Activated CD4-positive, alpha-beta T cell treated with anti-CD3 and anti-CD28 coated beads, Interleukin-2, amount 50 U/mL, for 4 hours (primary cell): ENCODE results near the gene PTPRK.

Experiments
- DNase-seq, 2 experiments: peaks; one replicate each; pipeline ENCODE4 v3.0.0-alpha.2; 2020

PTPRK gene

DNA sequence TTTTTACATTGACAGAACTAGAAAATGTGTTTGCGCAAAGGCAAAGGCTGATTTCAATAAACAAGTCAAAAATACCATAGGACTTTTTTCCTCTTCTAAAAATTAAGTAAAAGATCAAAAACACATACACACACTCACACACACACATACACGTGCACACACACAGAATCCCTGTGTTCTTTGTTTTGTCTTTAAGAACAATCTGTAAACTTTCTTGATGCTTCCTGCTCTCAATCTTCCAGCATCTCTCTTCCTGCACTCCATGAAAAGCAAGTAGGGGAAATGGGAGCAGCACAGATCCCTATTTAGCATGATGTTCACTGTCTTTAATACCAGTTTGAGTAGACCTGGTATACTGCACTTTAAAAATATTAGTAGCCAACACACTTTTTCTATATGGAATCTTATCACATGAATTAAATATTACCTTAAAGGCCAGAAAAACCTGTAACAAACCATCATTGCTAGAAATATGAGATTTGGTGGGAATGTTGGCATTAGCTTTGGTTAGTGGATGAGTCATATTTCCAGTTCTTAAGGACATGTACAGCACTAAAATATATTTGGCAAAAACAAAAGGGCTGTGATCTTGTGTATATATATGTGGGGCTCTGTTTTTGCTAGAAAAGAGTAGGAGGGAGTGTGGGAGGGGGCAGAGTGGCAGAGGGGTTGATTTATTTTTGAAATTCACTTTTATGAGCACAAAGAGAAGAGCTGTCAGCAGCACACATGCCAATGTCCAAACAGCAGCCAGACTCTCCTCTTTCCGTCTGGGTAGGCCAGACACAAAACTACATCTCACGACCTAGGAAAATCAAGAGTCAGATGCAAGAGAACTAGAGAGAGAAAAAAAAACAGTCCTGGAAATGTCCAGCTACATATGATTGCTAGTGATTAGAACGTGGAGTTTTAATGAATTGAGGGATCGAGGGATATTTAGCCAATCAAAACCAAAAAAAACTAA is 4.6 kb downstream of the PTPRK start:
- DNase-seq = no peak

DNA sequence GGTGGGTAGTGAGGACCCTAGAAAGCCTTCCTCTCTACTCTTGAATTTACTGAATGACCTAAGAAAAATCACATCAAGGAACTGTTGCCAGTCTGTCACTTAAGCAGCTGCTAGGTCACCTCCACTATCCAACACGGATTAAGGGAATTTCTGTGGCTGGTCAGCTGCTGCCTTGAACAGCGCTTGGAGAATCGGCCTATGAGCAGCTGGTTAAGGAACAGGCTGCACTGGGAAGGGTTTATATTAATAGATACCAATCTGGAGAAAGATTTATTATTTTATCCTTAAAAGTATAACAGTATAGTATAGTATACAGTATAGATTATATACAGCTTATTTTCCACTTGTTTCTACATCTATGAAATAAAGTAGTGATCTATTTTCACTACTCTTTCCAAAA is 6.5 kb downstream of the PTPRK start:
- DNase-seq = no peak

DNA sequence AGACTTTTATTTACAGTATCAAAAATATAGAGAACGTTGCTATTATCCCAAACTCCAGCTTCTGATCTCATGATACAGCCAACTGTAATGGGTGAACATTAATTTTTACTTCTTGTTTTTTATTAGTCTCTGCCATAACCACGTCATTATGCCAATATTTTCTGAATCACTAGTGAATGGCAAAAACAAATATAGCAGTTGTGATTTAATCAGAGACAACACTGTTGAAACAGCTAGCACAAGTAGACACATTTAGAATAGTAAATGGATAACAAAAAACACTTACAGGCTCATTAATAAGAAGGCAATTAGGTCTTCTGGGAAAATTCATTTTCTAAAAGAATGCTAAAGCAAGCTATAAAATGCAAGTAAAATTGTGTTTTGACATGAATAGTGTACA is 8.1 kb downstream of the PTPRK start:
- no peak for DNase-seq

DNA sequence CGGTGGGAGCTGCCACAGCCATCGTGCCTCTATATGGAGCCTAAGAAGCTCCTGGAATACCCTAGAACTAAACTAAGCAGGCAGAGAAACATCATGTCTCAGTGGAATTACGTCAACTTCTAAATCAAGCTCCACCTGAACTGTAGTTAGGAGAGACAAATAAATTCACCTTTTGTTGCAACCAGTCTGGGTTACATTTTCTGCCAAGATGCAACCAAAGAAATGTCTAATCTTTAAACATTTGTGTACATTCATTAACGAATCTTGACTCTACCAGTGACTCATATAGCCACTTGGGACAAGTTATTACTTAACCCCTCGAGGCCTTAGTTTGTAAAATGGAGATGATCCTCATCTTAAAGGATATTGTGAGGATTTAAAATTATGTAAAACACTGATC is 8.9 kb downstream of the PTPRK start:
- no peak for DNase-seq

DNA sequence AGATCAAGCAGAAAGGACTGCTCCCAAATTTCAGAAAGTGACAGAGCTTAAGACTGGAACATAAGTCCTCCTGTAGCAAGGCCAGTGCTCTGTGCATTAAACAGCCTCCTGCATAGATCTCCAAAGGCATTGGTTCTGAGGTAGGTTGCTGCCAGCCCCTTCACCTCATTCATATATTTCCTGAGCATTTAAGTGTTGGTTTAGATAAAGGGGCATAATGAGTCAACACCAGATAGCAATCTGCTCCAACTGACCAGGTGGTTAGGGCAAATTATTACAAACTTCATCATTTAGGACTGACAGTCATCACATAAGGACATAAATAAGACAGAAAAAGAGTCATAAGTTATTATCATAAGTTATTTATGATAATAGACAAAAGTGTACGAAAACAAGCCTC is 10.7 kb downstream of the PTPRK start:
- DNase-seq = no peak

DNA sequence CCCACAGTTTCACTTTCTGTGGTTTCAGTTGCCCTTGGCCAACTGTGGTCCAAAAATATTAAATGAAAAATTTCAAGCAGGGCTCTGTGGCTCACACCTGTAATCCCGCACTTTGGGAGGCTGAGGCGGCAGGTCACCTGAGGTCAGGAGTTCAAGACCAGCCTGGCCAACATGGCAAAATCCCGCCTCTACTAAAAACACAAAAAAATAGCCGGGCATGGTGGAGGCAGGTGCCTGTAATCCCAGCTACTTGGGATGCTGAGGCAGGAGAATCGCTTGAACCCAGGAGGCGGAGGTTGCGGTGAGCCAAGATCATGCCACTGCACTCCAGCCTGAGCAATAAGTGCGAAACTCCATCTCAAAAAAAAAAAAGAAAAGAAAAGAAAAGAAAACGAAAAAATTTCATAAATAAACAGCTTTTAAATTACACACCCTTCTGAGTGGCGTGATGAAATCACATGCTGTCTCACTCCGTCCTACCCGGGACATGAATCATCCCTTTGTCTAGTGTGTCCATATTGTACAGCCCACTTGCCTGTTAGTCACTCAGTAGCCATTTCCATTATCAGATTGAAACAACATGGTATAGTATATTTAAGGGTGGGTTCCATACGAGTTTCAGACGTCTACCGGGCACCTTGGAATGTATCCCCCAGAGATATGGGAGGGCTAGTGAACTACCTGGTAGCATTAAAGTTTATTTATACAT is 11.7 kb downstream of the PTPRK start:
- no peak for DNase-seq

DNA sequence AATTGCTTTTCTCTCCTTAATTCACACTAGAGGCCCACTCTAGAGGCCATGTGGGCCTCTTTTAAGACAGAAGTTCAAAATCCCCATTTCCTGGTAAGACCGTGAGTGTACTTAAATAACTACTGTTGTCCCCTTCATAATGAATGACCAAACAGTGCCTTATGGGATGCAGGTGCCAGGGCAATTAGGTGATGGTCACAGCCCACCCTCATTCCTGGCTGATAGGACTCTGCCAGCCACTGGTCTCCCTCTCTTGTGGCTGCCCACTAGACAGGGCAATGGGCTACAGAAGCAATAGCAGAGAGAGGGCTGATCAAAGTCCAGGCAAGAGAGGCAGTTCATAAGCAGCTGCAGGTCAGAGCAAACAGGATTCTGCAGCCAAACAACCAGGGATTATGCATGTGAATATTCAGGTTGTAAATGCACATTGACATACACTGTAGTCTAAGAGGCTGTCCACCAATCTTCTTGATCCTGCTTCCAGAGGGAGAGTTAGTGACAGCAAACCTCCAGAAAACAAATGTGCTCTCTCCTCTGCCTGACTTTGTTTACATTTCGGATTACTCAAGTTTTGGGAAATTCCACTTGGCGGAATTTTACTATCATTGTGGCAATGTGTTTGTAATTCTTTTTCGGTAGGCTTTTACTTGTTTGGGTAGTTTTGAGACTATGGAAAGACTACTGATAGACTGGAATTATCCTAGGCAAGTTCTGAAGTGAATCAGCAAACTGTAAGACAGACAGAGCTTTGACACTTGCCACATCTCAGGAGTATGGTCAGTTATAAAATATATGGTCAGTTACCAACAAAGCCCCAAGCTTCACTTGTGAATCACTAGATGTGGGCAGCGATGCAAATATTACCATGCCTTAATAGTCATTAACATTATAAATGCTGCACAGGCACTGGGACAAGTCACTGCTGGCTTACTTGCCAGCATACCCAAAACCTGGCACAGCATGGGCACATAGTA is 12.8 kb downstream of the PTPRK start:
- no peak for DNase-seq

DNA sequence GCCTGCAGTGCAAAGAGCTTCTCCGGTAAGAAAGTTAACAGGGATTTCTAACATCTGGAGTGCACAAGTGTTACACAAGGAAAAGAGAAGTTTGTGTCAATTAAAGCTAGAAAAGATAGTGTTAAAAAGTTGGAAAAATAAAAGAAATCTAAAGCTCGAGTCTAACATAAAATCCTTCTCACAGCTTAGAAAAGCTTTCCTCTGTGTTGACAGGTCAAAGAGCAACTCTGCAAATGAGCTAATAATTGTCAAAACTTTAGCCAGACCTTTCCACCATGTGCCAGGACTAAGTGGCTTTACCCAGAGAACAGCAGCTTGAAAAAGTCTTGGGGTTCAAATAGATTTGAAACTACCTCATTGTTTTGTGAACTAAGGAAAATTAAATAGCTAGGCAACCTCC is 14.8 kb downstream of the PTPRK start:
- no peak for DNase-seq

DNA sequence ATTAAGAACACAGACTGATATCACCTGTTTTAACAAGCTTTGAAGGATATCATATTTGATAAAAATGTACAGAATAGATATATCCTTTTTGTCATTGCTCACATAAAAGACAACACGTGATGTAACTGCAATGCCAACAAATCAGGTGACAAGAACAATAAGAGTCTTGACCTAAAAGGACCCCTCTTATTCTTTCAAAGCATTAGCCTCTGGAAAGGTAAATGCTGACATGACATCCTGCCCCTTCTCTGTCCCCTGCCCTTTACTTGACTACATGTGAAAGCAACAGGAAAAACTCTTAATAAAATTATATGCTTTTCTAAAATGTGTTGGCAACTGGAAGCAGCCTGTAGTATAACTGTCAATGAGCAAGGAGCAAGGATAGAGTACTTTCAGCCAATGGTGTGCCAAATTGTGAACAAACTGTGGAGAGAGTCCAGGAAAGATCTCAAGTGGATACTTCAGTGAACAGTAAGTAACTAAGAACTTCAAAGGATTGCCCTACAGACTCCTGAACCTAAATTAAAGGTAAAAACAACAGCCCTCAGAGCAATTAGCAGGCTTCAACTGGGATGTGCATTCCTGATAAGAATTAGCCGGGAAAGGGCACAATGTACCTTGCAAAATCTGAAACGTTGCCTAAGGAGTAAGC is 16.3 kb downstream of the PTPRK start:
- DNase-seq = no peak

DNA sequence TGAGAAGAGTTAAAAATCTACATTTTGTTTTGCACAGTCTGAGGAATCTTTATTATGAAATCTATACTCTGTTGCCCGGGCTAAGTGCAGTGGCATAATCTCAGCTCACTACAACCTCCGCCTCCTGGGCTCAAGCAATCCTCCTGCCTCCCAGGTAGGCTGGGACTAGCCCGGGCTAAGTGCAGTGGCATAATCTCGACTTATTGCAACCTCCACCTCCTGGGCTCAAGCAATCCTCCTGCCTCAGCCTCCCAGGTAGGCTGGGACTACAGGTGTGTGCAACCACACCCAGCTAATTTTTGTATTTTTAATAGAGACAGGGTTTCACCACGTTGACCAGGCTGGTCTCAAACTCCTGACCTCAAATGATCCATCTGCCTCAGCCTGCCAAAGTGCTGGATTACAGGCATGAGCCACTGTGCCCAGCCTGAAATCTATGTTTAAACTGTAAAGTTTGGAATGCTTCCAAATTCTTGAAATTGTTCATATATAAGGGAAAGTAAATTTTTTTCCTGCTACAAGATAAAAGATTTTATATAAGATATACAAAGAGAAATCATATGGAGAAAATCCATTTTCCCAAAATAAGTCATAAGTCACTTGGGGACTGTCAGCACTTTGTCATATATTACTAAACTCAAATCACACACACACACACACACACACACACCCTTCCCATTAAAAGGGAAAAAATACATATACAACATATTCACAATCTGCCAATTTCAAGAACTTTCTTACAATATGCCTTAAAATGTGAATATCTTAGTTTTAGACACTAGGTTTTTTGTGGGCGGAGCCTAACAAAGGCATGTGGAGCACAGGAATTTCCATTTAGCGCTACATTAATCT is 19.4 kb downstream of the PTPRK start:
- DNase-seq = no peak

DNA sequence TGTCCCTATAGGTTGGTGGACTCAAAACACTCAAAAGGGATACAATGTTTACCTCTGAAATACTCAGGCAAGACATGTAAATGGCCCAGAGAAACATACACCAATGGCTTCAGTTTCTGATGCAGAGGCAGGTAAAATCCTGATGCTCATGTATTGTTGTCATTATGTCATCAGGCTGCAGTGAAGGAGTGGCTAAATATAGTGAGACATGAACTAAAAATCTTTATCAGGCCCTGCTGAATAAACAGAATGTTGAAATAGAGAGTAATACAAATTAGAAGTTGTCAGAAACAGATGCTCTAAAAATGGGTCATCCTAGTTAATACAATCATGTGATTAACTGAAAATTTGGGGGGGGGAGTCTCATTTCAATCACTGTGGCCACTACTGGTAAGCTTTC is 20.4 kb downstream of the PTPRK start:
- DNase-seq = no peak

DNA sequence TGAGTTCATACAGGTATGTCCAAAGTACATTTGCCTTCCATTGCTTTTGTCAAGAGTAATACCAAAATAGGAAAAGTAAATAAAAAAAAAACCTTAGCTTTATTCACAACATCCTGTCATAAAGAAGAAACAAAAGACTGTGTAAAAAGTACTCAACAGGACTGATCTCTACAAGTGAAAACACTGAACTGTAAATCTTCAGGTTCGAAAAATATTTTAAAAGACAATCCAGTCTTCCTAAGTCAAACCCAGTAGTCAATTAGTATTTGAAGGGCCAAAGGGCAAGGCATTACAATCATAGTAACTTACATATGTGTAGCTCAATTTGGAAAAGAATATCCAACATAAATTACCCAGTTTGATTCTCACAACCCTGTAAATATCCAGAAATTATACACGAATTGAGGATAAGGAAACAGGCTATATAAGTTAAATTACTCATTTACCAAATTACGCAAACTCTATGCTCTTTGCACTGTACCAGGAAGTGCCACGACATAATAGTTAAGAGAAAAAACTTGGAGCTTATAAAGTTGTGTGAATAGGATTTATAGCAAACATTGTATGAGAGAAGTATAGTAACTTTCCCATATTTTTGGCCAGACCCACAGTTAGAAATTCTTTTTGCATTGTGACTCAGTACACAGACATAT is 21.2 kb downstream of the PTPRK start:
- no peak for DNase-seq

DNA sequence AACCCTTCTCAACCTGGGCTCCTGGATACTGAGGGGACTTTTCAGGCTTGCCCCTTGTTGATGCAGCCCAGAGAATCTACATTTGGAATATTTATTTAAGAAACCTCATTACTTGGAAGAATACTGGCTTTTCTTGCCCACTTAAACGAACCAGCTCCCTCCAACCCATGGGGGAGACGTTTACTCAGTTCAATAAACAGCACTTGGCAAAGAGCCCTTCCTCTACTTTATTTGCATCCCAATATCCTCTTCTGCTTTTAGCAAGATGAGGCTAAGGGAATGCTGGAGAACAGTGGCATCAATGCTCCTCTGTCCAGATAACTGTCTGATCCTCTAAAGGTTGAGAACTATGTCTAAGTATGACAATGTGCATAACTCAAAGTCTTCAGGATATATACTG is 22.2 kb downstream of the PTPRK start:
- DNase-seq = no peak

DNA sequence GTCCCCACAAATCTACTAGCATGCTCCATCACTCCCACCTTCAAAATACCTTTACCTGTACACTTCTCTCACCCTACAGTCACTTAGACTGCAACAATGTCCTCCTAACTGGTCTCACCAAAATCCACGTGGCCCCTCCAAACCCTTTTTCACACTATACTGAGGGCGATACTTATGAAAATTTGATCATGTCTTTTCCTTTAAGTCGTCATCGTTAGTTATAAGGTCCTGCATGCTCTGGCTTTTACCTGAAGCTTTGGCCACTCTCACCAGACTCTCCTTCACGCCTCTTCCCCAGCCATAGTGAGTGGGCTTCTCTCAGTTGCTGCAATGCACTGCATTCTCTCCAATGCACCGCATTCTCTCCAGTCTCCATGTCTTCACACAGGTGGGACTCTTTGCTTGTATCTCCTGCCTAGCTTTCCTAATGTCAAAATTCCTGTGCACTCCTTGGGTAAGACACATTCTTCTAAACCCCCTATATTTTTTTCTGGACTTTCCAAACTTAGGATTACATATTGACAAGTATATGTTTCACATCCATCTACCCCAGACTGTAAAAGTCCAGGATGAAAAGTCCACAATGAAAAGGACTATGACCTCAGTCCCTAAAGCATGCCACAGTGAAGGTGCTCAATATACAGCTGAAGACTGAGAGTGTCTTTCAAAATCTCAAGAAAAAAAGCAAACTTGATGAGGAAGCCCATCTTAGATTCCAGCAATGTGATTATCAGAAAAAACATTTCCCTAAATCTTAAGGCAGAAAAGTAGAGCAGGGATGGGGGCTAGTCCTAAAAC is 24.7 kb downstream of the PTPRK start:
- DNase-seq = no peak

DNA sequence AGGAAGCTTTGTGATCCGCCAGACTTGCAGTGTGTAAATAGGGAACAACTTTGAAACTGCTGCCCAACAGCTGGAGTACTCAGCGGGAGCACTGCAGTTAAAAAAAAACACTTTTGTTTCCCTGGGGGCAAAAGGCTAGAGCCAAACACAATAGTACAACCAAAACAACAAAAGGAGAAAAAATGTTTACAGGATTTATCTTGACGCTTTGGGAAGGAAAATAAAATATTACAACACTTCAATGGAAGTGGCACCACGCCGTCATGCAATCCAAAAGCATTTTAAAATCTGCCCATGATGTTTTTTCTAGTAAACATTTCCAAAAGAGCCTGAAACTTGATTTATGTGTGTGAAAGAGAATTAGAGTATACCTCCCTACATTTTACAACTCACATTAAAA is 26.0 kb downstream of the PTPRK start:
- DNase-seq = no peak

DNA sequence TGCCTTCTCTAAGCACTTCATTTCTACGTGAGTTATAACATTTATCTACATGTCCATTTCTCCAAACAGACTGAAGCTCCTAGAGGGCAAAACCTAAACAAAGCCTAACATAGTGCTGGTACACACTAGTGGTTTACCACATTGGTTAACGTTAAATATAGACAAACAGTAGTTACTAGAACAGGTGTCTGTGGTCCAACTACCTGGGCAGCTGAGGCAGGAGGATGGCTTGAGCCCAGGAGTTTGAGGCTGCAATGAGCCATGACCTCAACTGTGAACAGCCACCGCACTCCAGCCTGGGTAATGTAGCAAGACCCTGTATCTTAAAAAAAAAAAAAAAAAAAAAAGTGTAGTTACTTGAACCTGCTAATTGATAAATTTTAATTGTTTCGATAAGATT is 26.5 kb downstream of the PTPRK start:
- no peak for DNase-seq

DNA sequence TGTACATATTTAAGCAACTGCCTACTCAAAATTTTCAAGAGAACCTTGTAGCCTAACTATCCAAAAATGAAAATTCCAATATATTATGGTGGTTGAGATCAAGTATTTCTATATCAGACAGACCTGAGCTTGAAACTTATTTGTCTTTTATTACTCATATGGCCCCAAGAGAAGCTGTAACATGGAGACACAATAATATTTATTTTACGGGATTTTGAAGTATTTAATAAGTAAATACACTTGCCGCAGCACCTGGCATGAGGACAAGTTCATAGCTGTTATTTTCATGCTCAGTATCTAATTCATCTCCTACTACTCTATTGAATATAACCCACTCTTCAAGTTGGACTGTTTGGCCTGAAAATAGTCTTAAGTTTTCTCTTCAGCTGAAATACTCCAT is 28.0 kb downstream of the PTPRK start:
- DNase-seq = no peak

DNA sequence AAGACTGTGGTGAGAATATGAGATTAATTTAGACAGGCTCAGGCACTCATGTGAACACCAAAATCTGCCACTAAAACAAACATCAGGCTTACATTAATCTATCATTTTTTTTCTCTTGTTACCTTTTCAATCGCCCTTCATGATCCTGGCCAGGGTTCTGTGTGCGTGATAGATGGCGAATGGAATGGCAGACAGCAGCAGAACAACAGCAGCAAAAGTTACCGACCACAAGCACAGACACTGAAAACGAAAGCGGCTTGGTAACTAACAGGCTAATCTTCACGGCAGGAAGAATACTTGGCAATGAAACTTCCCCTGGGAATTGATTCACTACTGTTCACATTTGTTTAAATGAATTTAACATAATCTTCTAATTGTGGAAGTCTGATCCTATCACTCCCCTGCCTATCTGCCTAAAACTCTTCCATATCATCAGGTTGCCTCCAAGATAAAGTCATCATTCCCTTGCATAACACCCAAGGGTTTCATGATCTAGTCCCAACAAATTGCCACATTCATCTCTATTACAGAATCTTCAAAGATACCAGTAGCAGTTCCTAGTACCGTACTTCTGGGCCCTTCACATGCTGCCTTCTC is 28.7 kb downstream of the PTPRK start:
- DNase-seq = no peak

DNA sequence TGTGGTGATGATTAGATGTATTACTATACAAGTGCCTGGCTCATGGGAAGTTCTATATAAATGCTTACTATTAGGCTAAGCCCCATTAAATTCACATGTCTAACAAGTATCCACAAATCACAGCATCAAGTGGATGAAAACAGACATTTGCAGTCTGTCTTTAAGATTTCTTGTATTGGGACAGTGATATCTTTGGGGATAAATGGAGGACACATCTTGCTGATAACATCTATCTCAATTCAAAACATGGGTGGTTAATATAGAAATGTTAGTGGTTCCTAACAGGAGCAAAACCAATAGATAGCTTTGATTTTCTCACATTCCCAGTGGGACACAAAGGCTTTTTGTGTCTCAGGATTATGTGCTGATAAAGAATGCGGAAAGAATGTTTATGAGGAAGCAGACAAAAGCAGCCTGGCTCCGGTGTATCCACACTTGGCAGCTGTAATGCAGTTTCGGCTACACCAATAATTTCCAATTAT is 29.3 kb downstream of the PTPRK start:
- DNase-seq = no peak

DNA sequence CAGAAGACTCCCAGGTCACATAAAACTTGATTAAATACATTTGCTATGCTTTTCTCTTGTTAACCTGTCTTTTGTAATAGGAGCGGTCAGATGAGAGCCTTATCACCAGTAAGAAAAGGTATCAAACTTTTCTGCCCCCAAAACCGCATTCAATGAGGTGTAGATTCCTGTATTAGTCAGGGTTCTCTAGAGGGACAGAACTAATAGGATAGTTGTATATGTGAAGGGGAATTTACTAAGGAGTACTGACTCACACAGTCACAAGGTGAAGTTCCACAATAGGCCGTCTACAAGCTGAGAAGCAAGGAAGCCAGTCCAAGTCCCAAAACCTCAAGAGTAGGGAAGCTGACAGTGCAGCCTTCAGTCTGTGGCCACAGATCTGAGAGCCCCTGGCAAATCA is 32.7 kb downstream of the PTPRK start:
- no peak for DNase-seq
